GM12892 (cell line): ENCODE measurements around the gene CDH13.

Experiments used
- POLR2A ChIP-seq: IDR thresholded peaks from 2 replicates; pipeline ENCODE4 v1.6.1; 2011; ENCODE audit warnings: low read depth, low read length, control low read depth
- POLR2AphosphoS5 ChIP-seq: IDR thresholded peaks from 2 replicates; pipeline ENCODE4 v1.6.1; 2011; ENCODE audit warnings: low read depth, low read length, control low read depth
- TAF1 ChIP-seq: IDR thresholded peaks from 2 replicates; pipeline ENCODE4 v1.6.1; 2011; ENCODE audit warnings: low read depth, mild to moderate bottlenecking, control low read depth, low read length, borderline replicate concordance

- TF ChIP-seq POLR2A (no peak), TAF1 (no peak), POLR2AphosphoS5 (no peak)
These were observed 206.1 kb downstream of the CDH13 start for GRCh38 chr16:82832821-82833220.
